ENCODE results near the gene ACOT11. TPM values are rescaled to one million over a fixed set of nuclear protein-coding genes. Genes with fewer than 3 reads are reported as not detected.

The ACOT11 gene
- total RNA-seq, 3 donors from 2014 or later, result 0.25 to 0.35 (median 0.34) TPM

DNA sequence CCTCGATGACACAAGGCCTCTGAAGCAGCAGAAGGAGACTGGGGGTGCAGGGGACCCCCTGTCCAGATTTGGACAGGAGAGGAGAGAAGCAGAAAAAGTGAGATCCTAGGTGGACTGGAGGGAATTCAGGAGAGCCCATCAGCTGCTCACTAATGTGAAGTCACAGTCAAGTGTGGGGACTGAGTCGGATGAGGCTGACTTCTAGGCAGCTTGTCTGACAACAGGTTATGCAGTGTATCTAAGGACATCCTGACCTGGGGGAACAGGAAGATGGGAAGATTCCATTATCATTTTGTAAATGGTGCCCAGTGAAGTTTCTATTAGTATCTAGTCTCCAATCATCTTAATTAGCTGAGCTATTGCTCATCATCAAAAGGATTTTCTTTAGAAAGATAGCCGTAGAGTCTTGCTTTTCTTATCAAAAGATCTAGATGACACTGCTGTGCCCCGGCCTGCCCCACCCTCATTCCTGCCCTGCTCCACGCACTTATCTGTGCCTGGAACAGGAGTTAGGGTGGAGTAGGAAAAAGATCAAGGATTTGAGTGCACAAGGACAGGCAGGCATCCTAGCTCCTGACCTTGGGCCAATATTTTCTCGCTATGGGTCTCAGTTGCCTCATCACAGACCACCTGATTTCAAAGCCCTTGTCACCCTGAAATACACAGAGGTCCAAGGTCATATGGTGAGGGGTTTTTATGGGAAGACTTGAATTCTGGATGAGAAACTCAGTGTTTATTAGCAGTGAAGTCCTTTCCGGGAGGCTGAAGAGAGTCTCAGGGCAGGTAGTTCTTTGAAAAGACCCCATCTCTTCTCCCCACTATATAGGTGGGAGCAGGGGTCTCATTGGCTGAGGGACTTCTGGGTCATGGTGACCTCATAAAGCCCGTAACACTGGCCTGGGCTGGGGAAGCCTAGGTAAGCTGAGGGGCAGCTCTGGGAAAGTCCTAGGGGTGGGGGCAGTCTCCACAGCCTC is 93.1 kb downstream of the ACOT11 start, which contains the start of gene MROH7:
TSS of gene MROH7 (plus strand) at position 924 of the 974 bp plus-strand sequence. CDS start 11,141 bp downstream, outside the sequence.
- H3K27me3 Mint-ChIP-seq (ENCODE audit: low read depth), result peaks cover 11% of the 10 kb centered on the region
- no peak for ATAC-seq
- H3K4me1 Mint-ChIP-seq (ENCODE audit: low read depth), result no peaks in the 10 kb centered on the region
- no peak for DNase-seq
- no peak within 1 kb of the TSS for H3K4me3 Mint-ChIP-seq
- H3K9me3 Mint-ChIP-seq, result peaks cover 7% of the 10 kb centered on the region
- no peaks in the 10 kb centered on the region for H3K36me3 Mint-ChIP-seq (ENCODE audit: insufficient read depth)

DNA sequence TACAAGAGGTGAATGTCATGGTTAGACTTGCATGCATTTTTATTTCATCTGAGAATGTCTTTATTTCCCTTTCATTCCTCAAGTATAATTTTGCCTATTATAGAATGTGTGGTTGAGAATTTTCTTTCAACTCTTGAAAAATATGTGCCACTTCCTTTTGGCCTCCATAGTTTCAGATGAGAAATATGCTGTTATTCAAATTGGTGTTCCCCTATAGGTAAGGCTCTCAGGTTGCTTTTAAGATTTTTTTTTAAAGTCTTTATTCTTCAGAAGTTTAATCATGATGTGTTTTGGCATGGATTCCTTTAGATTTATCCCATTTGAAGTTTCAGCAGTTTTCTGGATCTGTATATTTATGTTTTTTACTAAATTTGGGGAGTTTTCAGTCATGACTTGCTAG is 95.7 kb downstream of the ACOT11 start:
- Mint-ChIP-seq H3K27me3 (ENCODE audit: low read depth) (peaks cover 6% of the 10 kb centered on the region), H3K4me1 (ENCODE audit: low read depth) (no peaks in the 10 kb centered on the region), H3K36me3 (ENCODE audit: insufficient read depth) (no peaks in the 10 kb centered on the region), H3K4me3 (no peak overlapping the region), H3K9me3 (peaks cover 7% of the 10 kb centered on the region)
- DNase-seq, result no peak
- ATAC-seq, result no peak

DNA sequence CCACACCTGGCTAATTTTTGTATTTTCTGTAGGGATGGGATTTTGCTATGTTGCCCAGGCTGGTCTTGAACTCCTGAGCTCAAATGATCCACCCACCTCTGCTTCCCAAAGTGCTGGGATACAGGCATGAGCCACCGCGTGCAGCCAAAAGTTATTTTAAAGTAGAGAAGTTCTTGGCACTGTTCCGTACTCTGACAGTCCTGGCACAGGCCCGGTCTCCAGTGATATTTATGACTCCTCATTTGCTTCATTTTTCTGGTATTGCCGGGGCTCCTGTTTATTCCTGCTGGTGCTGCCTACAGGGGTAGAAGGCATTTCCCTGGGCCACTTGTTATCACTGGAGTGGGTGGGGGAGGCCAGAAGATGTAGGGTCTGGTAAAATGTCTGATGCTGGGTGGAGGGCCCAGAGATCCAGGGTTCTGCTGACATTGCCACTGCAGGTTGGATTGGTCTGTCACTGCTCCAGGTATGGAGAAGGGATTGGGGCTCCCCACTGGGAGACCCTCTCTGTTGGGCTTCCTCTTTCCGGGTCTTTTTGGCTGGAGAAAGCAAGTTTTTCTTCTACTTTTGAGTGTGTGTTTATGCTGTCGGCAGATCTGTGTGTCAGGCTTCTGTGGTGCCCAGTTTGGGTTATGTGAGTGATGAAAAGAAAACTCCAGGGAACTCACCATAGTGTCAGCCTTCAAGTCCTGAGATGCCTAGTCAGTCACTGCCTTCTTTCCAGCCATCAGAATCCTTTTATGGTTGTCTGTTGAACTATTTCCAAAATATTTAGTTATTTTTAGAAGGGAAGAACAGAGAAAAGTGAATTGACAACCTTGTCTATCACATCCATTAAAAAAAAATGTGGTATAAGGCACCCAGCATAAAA is 98.0 kb downstream of the ACOT11 start:
- Mint-ChIP-seq H3K27me3 (ENCODE audit: low read depth) (peaks cover 7% of the 10 kb centered on the region), H3K4me1 (ENCODE audit: low read depth) (no peaks in the 10 kb centered on the region), H3K9me3 (peaks cover 7% of the 10 kb centered on the region), H3K4me3 (no peak overlapping the region), H3K36me3 (ENCODE audit: insufficient read depth) (no peaks in the 10 kb centered on the region)
- ATAC-seq, result no peak
- DNase-seq, result no peak

DNA sequence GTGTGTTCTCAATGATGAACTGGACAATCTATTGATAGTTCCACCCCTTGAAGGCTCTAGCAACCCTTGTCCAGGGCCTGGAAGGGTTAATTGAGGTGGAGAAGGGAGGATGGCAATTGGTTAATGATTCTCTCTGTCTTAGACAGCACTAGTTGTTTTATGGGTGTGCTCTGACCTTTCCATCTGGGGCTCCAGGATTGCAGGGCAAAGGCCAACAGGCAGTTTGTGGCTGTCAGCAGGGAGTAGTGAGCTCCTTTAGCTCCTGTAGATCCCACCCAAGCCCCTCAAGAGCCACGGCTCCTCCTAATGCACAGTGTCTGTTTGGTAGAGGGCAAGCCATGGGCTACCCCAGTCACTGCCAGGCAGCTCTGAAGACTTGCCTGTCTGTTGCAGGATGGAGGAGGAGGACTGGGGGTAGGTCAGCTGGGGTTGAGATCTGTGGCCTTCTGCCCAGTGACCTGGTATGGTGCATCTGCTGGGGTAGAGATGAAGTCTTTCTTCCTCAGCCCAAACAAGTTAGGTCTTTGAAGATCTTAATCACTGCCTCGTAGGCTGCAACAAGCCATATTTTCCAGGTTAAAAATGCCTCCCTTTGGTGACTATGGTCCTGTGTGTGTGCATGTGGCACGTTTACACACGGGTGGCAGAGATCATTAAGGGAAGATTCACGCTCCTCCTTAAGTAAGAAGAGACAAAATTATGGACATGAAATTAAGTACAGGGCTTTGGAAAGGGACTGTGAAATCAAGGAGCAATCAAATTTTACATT is 101.3 kb downstream of the ACOT11 start:
- DNase-seq (no peak), ATAC-seq (no peak)
- Mint-ChIP-seq H3K36me3 (ENCODE audit: insufficient read depth) (no peaks in the 10 kb centered on the region), H3K4me3 (no peak overlapping the region), H3K9me3 (no peaks in the 10 kb centered on the region), H3K27me3 (ENCODE audit: low read depth) (peaks cover 7% of the 10 kb centered on the region), H3K4me1 (ENCODE audit: low read depth) (no peaks in the 10 kb centered on the region)

DNA sequence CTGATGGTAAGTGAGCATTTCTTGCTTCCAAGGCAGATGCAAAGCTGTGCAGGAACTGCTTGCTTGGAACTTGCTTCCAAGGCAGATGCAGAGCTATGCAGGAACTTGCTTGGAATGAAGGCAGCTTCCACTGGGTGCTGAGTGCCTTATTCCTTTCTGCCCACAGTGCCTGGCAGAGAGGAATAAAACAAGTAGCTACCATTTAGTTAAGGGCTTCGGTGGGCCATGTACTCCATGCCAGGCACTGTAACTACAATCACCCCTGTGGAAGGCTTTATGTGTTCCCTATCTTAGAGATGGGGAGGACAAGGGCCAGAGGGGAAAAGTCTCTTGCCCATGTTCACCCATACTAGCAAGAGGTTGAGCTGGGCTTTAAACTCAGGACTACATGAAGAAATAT is 101.9 kb downstream of the ACOT11 start:
- ATAC-seq, result no peak
- H3K4me3 Mint-ChIP-seq, result no peak overlapping the region
- no peaks in the 10 kb centered on the region for H3K9me3 Mint-ChIP-seq
- no peaks in the 10 kb centered on the region for H3K4me1 Mint-ChIP-seq (ENCODE audit: low read depth)
- H3K36me3 Mint-ChIP-seq (ENCODE audit: insufficient read depth), result no peaks in the 10 kb centered on the region
- peaks cover 7% of the 10 kb centered on the region for H3K27me3 Mint-ChIP-seq (ENCODE audit: low read depth)
- no peak for DNase-seq

DNA sequence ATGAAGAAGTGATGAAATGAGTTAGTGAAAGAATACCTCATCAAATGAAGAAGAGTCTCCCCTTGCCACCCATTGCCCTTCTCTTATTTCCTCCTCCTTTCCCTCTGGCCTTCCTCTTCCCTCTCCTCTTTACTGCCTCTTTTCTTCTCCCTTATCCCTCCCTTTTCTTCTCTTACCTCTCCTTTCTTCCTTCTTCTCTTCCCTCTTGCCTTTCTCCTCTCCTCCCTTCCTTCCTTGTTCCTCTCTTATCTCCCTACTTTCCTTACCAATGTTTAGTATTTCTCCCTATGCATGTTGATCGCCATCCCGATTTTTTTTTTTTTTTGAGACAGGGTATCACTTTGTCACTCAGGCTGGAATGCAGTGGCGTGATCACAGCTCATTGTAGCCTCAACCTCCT is 102.4 kb downstream of the ACOT11 start:
- peaks cover 7% of the 10 kb centered on the region for H3K27me3 Mint-ChIP-seq (ENCODE audit: low read depth)
- no peaks in the 10 kb centered on the region for H3K9me3 Mint-ChIP-seq
- no peaks in the 10 kb centered on the region for H3K36me3 Mint-ChIP-seq (ENCODE audit: insufficient read depth)
- H3K4me3 Mint-ChIP-seq, result no peak overlapping the region
- DNase-seq, result no peak
- H3K4me1 Mint-ChIP-seq (ENCODE audit: low read depth), result no peaks in the 10 kb centered on the region
- no peak for ATAC-seq

DNA sequence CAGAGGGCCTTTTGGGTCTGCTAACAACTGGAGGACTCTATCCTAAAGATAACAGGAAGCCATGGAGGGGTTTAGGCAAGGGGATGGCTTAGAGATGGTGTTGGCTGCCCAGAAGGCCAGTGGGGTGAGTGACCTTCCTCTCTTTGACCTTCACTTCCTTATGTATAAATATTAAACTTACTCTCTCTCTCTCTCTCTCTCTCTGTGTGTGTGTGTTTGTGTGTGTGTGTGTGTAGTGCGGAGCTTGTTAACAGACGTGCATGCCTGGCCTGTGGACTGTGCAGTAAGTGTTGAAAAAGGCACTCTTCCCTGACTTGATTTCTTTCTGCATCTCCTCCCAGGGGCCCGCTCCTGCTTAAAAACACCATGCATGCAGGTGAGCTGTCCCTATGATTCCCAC is 103.6 kb downstream of the ACOT11 start:
- Mint-ChIP-seq H3K9me3 (no peaks in the 10 kb centered on the region), H3K27me3 (ENCODE audit: low read depth) (peaks cover 7% of the 10 kb centered on the region), H3K4me1 (ENCODE audit: low read depth) (no peaks in the 10 kb centered on the region), H3K4me3 (no peak overlapping the region), H3K36me3 (ENCODE audit: insufficient read depth) (no peaks in the 10 kb centered on the region)
- ATAC-seq (no peak), DNase-seq (no peak)

DNA sequence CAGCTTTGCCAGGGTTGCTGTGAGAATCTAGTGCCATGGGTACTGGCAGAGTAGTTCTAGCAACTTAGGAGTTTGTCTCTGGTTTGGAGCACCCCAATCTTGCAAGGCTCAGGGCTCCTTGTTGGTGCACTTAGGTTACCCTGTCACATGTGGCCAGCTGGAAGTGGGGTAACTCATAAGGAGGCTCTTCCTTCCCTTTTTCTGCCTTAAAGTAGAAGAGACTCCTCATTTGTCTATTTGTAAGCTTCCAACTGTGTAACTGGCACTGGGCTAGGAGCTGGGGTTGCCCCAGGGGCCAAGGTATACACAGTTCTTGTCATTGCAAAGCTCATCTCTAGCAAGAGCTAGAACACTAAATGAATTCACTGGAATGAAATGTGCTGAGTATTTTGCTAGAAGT is 104.1 kb downstream of the ACOT11 start:
- H3K9me3 Mint-ChIP-seq, result no peaks in the 10 kb centered on the region
- no peak overlapping the region for H3K4me3 Mint-ChIP-seq
- H3K36me3 Mint-ChIP-seq (ENCODE audit: insufficient read depth), result no peaks in the 10 kb centered on the region
- no peak for DNase-seq
- H3K4me1 Mint-ChIP-seq (ENCODE audit: low read depth), result no peaks in the 10 kb centered on the region
- H3K27me3 Mint-ChIP-seq (ENCODE audit: low read depth), result peaks cover 7% of the 10 kb centered on the region
- no peak for ATAC-seq

DNA sequence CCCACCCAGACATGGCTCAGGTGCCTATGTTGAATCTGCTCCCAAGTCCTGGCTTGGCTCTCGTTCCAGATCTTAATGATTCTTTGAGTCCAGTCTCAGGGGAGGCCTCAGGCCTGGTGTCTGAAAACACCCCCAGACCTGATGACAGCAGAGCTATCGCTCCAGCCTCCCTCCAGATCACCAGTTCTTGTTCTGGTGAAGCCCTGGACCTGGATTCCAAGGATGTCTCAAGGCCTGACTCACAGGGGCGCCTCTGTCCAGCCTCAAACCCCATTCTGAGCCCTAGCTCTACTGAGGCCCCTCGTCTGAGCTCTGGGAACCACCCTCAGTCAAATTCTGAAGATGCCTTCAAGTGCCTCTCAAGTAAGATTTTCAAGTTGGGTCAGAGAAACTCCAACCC is 105.0 kb downstream of the ACOT11 start:
- ATAC-seq (no peak), DNase-seq (no peak)
- Mint-ChIP-seq H3K9me3 (peaks cover 4% of the 10 kb centered on the region), H3K4me1 (ENCODE audit: low read depth) (no peaks in the 10 kb centered on the region), H3K27me3 (ENCODE audit: low read depth) (peaks cover 10% of the 10 kb centered on the region), H3K36me3 (ENCODE audit: insufficient read depth) (no peaks in the 10 kb centered on the region), H3K4me3 (no peak overlapping the region)

DNA sequence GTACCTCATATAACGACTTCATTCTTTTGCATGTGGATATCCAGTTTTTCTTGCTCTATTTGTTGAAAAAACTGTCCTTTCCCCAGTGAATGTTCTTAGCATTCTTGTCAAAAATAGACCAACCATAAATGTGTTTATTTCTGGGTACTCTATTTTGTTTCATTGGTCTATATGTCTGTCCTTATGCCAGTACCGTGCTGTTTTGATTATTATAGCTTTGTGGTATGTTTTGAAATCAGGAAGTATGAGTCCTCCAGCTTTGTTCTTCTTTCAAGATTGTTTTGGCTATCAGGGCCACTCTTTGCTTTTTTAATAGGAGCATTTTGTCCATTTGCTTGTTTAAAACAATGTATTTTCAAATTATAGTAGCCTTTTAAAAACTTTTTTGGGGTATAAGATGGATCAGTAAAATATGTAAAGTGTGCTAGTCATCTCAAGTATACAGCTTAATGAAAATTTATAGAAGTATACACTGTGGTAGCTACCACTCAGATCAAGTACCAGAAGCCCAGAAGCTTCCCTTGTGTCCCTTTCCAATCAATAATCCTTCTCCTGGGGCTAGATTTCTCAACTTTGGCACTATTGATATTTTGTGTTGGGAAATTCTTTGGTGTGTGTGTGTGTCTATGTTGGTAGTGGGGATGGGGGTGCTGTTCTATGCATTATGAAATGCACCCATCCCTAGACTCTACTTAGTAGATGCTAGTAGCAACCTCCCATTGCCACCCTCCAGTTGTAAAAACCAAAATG is 110.3 kb downstream of the ACOT11 start:
- H3K27me3 Mint-ChIP-seq (ENCODE audit: low read depth), result peaks cover 2% of the 10 kb centered on the region
- no peaks in the 10 kb centered on the region for H3K4me1 Mint-ChIP-seq (ENCODE audit: low read depth)
- no peak overlapping the region for H3K4me3 Mint-ChIP-seq
- ATAC-seq (no peak), DNase-seq (no peak)
- H3K9me3 Mint-ChIP-seq, result peaks cover 7% of the 10 kb centered on the region
- no peaks in the 10 kb centered on the region for H3K36me3 Mint-ChIP-seq (ENCODE audit: insufficient read depth)

Other genes with a start within 250 kb of the ACOT11 start
- 10 to 100 TPM; 36.2 to 39.1 (median 37.5) TPM for gene SSBP3, start 141.8 kb upstream of the ACOT11 start, total RNA-seq
- gene FAM151A, start 75.3 kb downstream of the ACOT11 start, total RNA-seq, result not detected
- gene MROH7, start 93.6 kb downstream of the ACOT11 start, total RNA-seq, result under 1 TPM in 1 of 3 donors, not detected in 2; 0.08 TPM
- 10 to 100 TPM; 52.5 to 61.2 (median 59.6) TPM for gene TTC4, start 167.6 kb downstream of the ACOT11 start, total RNA-seq
- 1 to 10 TPM; 5.5 to 7.9 (median 6.1) TPM for gene PARS2, start 216.3 kb downstream of the ACOT11 start, total RNA-seq